ENCODE measurements around the gene C1QTNF8.

The C1QTNF8 gene

DNA sequence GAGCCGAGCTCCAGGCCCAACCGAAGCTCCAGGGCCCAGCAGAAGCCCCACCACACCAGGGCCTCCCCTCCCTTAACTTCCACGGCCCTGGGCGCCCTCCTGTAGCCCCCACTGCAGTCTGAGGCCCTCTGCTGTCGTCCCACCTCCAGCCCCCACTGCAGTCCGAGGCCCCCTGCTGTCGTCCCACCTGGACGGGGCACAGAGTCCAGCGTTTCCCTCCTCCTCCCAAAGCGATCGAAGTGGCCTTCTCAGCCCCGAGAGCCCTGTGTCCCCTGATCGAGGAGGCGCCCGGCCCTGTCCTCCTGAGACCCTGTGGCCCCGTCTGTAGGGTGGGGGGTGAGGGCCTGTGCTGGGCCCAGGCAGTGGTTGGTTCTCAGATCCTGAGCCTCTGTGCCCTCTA is 31.1 kb upstream of the C1QTNF8 start:
- DNase-seq = no peak

DNA sequence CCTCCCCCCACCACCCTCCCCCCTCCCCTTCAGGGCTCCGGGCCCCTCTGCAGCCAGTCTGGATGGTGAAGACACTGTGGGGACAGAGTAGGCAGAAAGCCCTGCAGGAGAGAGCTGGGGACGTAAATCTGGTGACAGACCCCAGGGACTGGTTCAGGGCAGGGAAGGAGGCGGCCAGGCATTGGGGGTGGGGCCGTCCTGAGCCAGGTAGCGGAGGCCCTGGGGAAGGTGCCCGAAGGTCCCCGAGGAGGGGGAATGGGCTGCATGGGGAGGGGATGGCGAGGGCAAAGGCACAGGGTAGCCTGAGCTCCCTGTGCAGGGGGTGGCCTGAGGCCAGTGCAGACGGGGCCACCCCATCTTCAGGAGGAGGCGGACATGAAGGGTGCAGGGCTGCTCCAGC is 30.5 kb upstream of the C1QTNF8 start:
- DNase-seq = no peak

DNA sequence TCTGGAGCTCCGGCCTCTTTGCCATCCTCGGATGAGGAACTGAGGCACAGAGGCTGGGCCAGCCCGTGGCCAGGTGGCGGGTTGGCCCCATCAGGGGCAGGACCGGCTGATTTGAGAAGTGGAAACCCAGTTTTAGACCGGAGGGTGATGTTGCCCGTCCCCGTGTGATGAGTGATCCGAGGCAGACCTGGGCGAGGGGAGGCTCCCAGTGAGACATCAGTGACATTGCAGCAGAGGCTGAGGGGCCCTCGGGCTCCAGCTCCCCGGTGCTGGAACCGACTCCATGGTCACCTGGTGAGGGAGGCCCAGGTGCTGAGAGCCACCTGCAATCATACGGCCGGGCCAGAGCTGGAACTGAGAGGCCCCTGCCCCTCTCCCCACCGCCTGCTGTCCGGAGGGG is 30.0 kb upstream of the C1QTNF8 start:
- DNase-seq = no peak

DNA sequence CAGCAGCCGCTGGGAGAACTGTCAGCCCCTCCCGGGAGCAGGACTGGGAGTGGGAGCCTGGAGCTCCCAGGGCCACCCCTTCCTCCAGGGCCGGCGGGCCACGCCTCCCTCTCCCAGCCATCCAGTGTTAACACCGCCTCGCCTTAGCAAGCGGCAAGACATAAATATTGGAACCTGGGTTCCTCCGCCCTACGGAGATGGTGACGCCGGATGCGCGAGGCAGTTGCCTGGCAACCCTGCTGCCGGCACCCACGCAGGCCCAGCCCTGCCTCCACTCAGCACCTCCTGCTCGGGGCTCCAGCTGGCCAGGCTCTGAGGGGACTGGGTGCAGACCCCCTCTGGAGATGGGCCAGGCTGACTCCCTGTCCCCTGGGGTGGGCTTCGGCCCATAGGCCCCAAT is 29.4 kb upstream of the C1QTNF8 start:
- peak in 1 of 2 donors; percentile 23 for DNase-seq

DNA sequence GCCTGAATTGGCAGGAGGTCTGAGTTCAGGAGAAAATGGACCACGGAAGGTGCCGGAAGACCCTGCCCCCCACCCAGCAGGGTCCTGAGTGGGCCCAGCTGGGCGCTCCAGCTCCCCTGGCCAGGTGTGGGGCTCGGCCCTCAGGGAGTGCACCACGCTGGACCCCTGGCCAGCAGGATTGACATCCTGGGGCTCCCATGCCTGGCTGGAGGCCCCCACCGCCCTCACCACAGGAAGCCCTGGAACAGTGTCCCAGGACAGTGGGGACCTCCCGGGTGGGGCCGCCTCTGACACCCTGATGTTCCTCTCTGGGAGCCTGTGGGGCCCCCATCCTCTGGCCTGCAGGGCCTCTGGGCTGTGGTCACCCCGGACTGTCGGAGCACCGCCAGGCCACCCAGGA is 28.8 kb upstream of the C1QTNF8 start:
- DNase-seq = no peak

DNA sequence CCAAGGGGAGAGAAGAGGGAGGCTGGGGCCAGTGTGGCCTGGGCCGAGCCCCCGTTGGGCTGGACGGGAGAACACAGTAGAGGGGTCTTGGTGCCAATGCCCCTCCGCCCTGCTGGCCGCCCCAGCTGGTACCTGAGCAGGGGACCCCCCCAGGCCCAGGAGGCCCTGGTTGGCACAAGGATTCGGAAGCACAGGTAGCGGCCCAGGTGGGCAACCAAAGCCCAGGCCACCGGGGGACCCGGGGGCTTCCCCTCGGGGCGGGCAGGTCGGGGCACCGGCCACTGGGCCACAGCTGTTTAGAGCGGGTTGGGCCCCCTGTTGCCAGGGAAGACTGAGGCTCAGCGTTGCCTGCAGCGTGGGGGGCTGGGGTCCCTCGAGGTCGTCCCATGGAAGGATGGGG is 28.2 kb upstream of the C1QTNF8 start:
- no peak for DNase-seq

DNA sequence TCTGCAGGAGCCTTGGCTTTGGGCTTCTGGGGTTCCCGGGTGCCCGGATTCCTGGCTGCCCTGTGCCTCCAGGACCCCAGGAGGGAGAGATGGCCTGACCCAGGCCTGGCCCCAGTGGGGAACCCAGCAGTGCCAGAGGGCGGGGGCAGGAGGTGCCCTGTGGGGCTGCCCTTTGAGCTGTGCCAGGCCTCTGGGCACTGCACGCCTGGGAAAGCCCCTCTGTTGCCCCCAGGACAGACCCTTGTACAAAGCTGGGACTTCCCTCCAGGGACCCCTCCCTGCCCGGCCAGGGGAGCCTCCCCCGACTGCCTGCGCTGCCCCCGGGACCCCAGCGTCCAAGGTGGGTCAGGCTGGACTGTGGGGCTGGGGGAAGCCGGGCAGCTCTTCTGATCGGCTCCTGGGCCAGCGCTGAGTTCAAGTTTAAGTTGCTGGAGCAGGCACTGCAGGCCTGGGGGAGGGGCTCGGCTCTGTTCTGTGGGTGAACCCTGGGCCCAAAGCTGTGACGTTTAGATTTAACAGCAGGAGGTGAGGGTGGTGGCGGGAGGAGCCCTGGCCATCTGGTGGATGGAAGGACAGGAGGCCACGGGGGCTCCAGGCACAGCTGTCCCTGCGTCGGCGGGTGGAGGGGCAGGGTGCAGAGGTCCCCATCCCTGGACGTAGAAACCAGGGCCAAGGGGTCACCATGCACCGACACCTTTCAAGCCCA is 27.6 kb upstream of the C1QTNF8 start:
- no peak for DNase-seq

DNA sequence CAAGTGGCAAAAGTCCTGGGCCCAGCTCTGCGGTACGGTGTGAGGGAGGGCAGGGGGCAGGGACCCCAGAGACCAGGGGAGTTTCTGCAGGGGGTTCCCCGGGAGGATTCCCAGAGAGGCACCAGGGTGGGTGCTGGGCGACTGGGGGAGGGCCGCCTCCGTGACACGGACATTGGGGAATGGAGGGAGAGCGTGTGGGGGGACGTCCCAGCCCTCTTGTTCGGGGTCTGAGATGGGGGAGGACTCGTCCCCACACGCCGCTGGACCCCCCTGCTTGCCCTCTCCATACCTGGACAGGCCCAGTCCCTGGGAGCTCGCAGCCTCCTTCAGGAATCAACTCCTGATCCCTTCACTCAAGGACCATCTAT is 26.3 kb upstream of the C1QTNF8 start:
- DNase-seq = no peak

DNA sequence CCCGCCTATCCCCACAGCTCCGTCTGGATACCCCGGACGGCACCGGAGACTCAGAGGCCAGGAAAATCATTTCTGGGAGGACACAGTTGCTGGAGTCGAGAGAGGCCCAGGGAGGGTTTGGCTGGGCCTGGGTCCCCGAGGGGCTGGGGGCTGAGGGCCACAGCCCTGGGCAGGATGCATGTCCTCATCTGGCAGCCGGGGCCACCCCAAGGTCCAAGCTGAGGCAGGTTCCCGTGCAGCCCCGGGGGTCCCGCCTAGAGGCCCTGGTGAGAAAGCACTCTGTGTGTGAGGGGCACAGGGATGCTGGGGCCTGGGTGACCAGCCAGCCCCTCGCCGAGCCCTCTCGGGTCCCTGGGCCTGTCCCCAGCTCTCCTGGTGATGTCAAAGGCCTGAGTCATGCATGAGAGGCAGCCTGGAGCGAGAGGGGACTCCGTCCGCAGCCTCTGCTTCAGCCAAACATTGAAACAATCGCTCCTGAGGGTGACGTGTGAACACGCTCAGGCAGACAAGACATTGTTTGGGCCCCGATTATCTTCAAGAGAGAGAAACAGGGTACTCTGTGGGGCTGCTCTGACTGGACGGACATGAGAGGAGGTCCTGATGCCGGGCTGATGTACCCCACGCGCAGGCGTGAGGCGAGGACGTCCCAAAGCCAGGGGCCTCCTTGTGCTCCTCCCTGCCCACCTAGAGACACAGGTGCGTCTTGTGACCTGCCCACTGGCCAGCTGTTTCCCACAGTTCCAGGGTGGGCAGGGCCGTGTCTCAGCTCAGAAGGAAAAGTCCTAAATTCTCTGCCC is 25.8 kb upstream of the C1QTNF8 start:
- no peak for DNase-seq

DNA sequence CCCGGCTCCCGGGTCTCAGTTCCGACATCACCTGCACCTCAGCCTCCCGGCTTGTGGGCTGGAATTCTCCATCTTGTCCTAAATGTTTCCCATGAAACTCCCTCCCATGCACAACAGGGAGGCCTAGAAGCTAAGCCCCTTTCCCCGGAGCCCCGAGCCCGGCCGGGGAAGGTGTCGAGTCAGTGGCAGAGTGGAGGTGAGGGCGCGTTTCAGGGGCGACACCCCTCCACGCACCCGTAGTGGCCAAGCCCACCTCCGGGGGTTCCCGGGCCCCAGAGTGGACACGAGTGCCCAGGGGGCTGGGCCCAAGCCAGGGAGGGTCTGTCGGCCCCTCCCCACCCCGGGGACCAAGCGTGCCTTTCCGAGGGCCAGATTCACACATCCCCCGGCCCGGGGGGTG is 25.0 kb upstream of the C1QTNF8 start:
- DNase-seq = no peak

DNA sequence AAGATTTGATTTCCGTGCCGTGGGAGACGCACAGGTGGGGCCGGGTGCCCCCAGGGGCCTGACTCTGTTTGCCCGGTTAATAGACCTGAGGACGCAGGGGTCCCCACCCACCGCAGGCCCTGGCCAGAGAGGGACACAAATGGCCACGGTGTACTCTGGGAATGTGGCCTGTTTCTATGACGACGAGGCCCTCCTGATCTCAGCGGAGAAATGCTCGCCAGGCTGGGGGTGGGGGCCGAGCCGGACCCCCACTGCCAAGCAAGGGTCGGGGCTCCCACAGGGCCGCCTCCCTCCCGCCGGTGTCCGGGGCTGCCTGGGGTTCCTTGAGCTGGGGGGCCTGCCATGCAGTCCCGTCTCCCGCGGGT is 24.5 kb upstream of the C1QTNF8 start:
- DNase-seq = no peak

DNA sequence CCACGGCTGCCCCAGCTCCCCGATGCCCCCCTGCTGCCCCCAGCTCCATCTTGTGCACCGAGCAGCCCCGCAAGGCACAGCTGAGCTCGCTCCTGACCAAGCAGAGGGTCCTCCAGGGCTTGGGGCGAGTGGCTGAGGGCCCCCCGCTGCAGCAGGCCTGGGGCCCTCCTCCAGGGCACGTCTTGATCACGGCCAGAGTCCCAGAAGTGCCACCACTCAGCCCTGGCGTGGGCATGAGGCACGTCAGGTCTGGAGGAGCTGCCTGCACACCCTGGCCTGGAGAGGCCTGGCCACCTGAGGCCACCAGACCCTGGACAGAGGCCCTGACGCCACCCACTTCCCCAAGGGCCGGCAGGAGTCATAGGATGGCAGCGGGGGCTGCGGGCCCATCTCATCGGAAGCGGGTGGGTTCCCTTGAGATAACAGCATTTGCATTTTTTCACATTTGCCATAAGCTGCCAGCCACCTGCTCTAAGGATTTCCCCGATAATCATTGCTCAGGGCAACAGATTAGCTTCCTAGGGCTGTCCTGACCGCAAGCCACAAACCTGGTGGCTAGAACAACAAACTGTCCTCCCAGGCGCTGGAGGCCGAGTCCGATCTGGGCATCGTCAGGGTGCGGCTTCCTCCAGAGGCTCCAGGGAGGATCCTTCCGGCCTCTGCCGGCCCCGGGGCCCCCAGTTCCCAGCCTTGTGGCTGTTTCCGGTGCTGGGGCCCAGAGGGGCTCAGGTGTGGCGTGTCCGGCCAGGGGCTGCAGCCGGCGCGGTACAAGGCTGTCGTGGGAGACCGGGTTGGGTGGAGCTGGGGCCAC is 23.9 kb upstream of the C1QTNF8 start:
- DNase-seq = no peak

DNA sequence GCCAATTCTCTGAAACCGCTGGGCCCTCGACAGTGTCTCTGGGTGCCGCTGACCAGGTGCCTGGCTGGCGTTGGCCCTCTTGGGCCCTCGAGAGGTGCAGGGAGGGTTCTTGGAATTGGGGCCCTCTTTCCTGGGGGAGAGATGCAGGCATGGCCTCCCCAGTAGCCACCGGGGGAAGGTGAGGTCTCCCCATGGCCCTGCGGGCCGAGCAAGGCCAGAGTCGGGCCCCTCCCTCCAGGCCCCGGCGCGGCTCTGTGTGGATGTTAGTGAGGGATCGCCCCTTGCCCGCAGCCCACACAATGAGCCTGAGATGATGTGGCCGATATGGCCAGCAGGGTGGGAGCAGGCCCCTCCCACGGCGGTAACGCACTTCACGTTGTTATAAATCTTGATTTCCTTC is 23.1 kb upstream of the C1QTNF8 start:
- no peak for DNase-seq

DNA sequence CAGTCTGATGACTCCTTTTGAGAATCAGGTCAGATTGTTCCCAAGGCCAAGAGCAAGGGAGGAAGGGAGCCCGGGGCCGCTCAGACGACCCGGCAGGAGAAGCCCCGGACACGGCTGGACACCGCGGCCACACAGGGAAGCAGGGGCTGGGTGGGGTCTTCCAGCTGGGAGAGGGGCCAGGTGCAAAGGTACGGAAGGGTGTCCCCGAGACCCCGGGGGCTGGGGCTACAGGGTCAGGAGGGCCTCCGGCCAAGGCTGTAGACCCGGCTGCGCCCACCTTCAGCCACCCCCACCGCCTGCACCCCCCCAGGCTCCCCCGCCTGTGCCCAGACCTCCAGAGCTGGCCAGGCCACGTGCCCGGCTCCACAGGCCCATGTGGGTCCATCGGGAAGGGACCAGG is 21.9 kb upstream of the C1QTNF8 start:
- no peak for DNase-seq

DNA sequence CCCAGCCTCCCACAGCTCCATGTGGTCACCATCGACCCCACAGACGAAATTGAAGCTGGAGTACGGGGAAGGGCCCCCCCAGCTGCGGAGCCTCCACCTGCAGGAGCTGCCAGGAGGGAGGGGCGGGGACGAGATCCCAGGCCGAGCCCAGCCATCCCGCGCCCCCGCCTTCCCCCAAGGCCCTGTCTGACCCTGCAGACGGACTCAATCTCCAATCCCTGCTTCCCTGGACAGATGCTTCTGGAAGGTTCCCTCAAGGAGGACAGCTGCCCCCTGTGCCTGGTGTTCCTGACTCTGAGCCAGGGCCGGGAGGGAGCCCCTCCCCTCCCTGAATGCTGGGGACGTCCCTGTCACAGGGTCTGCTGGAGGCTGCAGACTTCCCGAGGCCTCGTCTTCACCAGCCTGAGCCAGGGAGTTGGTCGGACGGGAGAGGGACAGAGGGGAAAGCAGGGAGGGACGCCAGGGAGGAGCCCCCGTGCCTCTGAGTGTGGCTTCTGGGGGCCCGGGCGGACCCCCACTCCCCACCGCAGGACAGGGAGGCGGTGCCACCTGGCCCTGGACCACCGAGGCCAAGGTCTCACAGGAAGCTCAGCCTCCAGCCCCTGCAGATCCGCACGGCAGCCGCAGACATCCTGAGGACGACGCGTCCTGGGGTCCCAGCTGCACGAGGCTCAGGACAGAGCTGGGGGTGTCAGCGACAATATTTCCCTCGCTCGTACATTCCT is 21.3 kb upstream of the C1QTNF8 start:
- no peak for DNase-seq

DNA sequence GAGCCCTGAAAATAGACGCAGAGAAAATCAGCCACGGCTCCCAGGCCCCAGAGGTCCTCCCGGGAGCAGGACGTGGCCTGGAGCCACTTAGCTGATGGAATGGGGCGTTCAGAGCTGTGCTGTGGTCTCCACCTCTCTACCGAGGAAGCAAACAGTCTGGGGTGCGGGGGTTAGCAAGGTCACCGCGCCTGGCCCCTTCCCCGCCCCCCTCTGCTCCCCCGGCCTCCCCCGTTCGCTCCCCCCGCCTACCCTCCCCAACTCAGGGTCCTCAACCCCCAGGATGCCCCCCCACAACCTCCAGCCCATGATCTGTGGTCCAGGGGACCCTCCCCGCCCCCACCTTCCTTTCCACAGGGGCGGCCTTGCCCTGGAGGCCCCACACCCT is 20.6 kb upstream of the C1QTNF8 start:
- no peak for DNase-seq

DNA sequence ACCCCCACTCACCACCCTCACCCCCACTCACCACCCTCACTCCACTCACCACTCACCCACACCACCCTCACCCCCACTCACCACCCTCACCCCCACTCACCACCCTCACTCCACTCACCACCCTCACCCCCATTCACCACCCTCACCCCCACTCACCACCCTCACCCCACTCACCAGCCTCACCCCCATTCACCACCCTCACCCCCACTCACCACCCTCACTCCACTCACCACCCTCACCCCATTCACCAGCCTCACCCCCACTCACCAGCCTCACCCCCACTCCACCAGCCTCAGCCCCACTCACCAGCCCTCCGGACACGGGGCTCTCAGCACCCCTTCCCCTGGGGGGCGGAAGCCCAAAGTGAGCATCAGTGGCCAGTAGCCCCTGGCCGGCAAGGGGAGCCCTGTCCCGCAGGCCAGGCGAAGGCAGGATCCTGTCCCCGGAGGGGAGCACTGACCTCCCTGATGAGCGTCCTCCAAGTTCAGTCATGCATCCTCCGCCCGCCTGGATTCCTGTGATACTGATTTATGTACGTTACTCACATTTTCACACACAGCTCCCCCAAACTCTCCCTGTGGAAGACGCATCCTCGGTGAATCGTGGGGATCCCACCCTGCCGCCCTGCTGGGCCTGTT is 18.0 kb upstream of the C1QTNF8 start:
- DNase-seq = no peak

DNA sequence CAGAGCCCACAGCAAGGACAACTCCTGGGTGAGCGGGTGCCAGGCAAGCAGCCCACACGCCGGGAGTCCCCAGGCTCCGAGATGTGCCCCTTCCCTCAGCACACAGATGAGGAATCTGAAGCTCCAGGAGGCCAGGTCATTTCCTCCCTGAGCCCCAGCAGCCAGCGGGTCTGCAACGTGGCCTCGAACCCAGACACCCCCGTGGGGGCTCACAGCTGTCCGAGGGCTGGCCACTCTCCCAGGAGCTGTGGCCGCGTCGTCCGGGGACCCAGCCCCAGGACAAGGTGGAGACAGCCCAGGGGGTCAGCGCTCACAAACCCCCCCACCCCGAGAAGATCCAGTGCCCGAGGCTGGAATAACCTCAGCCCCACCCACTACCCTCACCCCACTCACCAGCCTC is 17.4 kb upstream of the C1QTNF8 start:
- DNase-seq = no peak

DNA sequence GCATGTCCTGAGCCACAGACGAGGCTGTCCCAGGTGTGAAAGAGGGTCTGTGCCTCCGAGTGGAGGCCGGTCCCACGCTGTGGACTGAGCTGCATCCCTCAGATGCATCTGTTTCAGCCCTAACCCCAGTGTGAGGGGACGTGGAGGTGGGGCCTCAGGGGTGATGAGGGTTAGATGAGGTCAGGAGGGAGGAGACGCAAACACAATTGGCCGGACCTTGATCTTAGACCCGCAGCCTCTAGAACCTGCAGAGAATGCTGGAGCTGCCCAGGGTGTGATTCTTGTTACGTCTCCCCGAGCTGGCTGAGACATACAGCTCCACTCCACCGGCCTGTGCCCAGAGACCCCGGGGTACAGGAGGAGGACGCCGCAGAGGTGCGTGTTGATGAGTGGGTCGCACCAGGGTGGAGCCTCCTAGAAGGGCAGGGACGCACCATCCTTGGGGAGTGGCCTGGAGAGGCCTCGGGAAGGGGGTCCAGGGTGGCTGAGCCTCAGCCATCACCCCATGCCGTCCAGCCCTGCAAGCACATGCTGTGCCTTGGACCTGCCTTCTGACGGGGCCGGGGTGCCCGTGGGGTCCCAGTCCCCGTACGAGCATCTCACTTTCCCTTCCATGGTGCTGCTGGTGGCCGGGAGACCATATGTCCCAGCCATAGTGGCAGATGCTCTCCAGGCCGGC is 16.6 kb upstream of the C1QTNF8 start:
- DNase-seq = no peak

DNA sequence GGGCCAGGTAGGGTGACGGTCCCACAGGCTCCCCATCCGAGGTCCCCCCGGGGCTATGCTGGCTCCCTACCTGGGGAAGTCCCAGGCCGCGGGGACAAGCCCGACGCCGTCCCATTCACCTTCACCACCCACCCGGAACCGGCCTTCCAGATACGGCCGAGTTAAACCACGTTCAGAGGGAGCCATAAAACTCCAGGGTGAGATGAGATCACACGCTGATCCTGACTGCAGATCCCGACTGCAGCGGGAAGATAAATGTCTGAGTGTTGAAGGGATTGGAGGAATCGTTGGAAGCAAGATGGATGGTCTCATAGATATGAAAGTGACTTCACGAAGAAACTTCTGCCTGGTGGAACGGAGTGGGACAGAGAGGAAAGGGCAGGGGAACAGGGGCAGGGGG is 13.6 kb upstream of the C1QTNF8 start:
- DNase-seq = no peak

DNA sequence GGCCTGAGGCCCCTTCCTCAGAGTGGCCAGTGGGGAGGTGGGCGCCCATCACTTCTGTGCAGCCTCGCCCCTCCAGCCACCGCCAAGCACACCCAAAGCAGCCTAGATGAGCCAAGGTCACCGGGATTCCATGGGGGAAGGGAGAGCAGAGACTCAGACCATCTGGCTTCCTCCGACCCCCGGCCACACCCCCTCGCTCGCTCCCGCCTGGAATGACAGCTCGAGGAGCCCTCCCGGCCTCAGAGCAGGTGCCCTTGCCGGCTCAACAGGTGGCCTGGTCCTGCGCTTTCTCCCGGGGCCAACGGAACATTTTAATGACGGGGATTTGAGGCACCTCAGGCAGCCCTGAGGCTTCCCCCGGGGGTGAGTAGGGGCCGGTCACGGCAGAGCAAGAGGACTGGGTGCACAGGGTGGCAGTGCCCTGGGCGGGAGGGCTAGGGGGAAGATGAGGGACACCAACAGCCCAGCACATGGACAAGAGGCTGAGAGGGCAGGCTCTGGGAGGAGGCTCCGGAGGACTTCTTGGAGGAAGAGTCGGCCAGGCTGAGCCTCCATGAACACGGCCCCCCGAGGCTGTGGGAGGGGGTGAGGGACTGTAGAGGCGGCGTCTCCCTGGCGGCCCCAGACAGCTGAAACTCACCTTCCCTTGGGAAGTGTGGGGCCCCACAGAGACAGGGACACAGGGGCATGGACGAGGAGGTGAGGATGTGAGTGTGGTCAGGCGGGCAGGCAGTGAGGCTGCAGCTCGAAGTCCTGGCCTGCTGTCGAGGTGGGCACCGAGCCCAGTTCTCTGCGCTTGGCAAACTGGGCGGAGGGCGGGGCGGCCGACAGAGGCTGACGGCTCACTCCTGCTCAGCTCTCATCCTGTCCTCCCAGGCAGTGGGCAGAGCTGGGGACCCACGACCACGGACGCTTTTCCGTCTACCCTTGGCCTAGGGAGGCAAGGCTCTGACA is 12.5 kb upstream of the C1QTNF8 start:
- DNase-seq = no peak

All from activated CD4-positive, alpha-beta T cell treated with anti-CD3 and anti-CD28 coated beads for 4 hours (primary cell).